GM10266 (cell line): ENCODE data around the gene CTXND1.

ENCODE experiments used
- DNase-seq: peaks from one replicate; pipeline ENCODE4 v3.0.0; 2012; ENCODE audit errors: extremely low spot score
- TF ChIP-seq, protein P1 (sequence below): IDR thresholded peaks from 2 replicates; pipeline ENCODE4 v1.5.1; 2012; ENCODE audit warnings: mild to moderate bottlenecking, low read depth; ENCODE audit not compliant: control insufficient read depth, insufficient read depth; ENCODE audit errors: missing control alignments

CTXND1 gene

DNA sequence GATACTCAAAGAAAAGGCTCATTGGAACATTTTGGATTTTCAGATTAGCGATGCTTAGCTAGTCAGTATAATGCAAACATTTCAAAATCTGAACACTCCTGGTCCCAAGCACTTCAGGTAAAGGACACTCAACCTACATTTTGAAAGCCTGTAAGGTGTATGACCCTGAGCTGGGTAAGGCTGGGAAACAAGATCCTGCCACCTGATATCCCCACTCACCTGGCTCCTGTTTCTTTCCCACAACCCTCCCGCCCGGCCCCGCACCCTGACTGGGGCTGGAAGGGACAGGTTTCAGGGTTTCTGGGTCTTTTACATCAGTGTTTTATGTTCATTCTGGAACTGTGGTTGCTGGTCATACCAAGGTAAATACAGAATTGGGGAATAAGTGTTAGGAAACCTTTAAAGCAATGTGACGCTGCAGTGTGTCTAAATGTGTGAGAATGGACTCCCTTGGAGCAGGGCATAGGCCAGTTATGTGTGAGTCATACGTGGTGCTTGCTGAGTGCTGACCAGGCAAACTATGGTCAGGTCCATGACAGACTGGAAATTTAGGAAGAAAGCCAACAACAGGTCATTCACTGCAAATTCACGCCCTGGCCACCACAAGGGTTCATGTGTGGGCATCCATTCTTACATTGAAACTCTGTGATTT is 22.9 kb downstream of the CTXND1 start:
- DNase-seq, result no peak
- TF ChIP-seq, protein P1, sequence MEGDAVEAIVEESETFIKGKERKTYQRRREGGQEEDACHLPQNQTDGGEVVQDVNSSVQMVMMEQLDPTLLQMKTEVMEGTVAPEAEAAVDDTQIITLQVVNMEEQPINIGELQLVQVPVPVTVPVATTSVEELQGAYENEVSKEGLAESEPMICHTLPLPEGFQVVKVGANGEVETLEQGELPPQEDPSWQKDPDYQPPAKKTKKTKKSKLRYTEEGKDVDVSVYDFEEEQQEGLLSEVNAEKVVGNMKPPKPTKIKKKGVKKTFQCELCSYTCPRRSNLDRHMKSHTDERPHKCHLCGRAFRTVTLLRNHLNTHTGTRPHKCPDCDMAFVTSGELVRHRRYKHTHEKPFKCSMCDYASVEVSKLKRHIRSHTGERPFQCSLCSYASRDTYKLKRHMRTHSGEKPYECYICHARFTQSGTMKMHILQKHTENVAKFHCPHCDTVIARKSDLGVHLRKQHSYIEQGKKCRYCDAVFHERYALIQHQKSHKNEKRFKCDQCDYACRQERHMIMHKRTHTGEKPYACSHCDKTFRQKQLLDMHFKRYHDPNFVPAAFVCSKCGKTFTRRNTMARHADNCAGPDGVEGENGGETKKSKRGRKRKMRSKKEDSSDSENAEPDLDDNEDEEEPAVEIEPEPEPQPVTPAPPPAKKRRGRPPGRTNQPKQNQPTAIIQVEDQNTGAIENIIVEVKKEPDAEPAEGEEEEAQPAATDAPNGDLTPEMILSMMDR, result no peak

DNA sequence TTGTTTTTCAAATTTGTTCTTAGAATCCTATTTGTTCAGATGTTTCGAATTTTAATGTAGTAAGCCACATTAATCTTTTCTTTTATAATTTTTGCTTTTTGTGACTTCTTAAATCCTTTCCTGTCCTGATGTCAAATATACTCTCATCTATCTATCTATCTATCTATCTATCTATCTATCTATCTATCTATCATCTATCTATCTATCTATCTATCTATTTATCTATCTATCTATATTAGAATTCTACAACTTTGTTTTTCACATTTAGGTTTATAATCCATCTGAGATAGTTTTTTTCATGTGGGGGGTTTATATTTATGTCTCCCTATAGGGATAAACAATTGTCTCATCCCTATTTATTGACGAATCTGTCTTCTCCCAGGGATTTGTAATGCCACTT is 32.1 kb downstream of the CTXND1 start:
- DNase-seq, result no peak
- TF ChIP-seq, protein P1, result no peak

DNA sequence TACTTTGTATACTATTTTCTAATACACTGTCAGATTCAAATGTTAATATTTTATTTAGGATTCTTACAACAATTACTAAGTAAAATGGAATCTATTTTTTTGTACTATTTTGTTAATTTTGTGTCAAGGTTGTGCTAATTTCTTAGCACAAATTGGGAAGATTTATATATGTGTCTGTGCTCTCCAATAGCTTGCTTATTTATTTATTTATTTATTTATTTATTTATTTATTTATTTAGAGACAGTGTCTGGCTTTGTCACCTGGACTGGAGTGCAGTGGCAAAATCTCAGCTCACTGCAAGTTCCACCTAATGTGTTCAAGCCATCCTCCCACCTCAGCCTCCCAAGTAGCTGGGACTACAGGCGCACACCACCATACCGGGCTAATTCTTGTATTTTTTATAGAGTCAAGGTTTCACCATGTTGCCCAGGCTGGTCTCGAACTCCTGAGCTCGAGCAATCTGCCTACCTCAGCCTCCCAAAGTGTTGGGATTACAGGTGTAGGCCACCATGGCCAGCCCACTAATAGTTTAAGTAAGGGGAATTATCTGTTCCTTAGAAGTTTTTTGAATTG is 34.6 kb downstream of the CTXND1 start:
- DNase-seq, result no peak
- TF ChIP-seq, protein P1, result no peak

DNA sequence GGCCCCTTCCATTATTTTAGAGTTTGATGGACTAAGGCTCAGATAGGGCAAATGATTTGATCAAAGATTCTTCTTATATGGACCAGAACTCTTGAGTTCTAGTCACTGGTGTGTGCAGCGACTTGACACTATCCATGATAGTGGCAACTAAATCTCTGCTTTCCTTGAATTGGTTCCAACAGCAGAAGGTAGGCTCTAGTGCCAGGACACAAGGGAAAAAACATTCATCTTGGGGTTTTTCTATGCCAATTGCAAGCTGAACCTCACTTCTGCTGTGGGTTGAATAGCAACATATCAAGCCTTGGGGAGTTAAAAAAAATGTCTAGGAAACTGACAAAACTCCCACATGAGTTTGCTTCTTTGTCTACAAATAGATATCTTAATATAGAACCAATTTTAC is 35.1 kb downstream of the CTXND1 start:
- DNase-seq, result no peak
- TF ChIP-seq, protein P1, result no peak

DNA sequence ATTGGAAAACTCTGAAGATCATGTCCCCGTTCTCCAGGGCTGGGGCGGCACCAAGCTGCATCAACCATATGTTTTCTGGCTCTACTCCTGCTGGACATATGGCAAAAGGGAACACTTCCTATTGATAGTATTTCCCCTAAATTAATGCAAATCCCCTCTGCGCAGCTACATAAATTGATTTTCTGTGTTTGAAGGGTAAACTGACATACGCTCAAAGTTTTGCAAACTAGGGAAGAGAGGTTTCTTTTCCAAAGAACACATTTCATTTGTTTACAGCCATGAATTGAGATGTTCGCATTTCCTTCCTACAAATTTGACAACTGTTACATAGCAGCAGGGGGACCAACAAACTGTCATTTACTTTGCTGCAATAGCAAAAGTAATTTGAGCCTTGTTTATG is 35.9 kb downstream of the CTXND1 start:
- TF ChIP-seq, protein P1, result no peak
- no peak for DNase-seq

DNA sequence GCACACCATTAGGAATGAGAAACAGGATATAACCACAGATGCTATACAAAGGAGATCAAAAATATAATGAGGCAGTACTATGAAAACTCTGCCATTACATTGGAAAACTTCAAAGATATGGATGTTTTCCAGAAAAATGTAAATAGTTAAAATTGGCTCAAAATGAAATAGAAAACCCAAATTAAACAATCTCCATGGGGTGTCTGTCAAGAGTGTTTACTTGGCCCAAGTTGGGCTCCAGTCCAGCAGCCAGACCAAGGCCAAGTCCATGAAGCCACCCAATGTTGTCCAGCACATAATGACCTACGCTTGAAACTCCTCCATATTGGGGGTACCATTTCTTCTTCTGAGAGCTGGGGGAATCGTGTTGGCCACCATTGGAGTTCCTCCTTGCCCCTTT is 37.1 kb downstream of the CTXND1 start:
- no peak for DNase-seq
- TF ChIP-seq, protein P1, result no peak

DNA sequence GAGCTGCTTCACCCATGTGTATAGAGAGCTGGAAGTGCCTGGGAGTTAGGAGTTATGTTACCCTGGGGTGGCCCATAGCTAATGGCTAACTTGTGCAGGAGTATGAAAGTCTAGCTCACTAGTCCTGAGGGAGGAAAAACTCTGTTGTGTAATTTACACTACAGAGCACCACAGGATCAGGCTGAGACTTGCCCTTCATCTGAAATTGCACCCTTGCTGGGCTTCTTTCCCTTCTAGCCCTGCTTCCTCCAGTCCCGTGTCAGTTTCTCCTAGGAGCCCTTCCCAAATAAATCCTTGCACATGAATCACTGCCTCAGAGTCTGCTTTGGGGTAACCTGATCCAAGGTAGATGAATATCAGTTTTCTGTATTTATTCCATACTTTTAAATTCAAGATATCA is 40.0 kb downstream of the CTXND1 start:
- no peak for DNase-seq
- TF ChIP-seq, protein P1, result no peak
